Cerebellar cortex (tissue), 1 donor: ENCODE results near the gene CCM2.
"Not testable (repeated sequence)": the region's sequence is repeated elsewhere in the genome, so short reads cannot be mapped to it uniquely, and the experiment has no call there.

Experiments used
- DNase-seq: peaks from one replicate; pipeline ENCODE4 v3.0.0-alpha.2; 2015; ENCODE audit warnings: low spot score

CCM2 gene

DNA sequence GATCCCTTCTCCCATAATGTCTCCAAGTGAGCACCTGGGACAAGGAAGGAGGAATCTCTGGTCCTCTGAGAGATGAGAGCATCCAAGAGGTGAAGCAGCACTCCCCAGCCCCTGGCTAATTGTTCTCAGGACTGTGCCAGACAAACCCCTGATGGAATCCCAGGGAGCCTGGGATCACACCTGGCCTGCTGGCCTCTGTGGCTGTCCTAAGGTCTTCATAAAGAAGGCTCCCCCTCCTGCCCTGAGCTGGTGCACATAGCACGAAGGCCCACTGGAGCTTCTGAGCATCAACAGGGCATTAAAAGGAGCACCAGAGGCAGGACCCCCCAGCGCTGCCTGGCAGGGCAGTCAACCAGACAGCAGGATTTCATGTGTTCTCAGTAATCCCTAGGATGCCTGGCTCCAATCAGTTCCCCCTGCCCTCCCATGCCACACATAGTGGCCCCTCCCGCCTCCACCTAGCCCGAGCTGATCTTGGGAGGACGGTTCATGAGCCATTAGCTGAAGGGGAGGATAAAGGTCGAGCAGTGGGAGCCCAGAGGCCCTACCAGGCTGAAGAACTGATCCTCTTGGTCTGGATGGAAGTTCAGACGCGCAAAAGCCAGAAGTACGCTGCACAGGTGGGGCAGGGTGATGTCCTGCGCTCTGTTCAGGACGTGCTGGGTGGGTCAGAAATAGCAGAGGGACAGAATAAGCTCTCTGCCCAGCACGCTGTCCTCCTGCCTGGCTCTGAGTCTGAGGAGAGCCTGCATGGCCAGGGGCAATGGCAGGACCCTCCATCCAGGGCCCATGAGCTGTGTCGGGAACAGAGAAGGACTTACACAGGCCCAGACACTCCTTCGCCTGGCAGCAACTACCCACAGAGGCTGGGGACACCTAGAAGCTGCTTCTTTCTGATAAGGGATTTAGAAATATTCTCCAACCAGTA lies 103.0 kb downstream of the CCM2 start:
- DNase-seq, result no peak

DNA sequence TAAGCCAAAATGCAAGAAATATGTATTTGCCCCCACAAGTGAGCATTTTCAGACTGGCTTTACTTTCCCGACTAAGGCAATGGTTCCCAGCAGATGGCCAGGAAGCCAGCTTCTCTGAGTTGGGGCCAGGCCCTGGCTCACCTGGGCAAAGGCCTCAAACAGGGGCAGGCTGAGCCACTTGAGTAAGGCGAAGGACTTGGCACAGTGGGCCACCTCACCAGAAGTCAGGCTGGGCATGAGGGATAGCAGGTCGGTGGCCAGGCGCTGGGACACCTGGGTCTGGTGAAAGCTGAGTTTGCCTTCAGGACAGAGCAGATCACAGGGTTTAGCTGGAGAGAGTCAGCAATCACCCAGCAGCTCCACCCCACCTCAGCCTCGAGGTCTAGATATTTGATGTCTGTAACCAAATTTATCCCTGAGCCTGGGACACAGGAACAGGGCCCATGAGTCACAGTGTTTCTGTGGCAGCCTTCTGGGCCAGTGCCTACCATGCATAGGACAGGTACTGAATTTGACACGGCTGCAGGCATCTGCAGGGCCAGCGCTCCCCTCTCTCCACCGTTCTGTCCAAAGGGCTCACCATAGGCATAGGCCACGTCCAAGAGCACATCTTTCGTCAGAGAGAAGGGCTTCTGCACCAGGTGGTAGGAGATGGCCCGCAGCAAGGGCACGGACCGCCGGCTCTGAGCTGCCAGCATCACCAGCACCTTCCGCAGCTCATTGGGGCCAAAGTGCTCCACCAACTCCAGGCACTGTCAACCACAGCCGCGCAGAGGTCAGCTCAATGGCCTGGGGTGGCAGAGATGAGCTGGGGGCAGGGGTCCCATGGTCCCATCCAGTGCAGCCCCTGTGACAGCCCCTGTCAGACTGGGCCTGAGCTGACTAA lies 104.2 kb downstream of the CCM2 start:
- DNase-seq, result no peak

DNA sequence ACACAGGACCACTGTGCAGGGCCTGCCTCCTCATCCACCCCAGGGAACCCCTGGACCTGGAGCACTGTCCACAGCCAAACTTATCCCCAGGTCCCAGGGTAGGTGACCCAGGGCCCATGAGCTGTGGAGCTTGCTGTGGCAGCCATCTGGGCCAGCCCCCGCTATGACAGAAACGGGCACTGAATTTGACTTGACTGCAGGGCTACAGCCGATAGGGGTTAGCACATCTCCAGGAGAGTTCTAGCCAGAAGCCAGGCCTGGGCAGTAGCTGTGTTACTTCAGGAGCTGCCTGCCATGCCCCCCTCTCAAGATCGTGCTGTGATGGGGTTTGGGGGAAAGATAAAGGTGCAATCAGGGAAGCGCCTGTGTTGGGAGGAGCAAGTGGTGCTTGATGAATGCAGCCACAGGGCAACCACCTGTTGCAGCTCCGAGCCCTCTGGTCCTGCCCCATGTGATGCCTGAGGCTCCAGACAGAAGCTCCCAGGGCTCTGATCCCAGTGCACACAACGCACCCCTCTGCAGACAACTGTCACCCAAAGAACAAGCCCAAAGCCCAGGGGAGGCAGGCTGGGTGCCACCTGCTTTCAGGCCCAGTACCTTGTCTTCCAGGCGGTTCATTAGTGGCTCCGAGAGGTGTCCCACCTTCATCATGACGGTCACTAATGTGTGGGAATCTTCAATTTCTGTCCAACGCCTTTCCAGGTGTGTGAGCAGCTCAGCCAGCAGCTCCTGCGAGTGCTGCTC lies 105.0 kb downstream of the CCM2 start:
- no peak for DNase-seq

DNA sequence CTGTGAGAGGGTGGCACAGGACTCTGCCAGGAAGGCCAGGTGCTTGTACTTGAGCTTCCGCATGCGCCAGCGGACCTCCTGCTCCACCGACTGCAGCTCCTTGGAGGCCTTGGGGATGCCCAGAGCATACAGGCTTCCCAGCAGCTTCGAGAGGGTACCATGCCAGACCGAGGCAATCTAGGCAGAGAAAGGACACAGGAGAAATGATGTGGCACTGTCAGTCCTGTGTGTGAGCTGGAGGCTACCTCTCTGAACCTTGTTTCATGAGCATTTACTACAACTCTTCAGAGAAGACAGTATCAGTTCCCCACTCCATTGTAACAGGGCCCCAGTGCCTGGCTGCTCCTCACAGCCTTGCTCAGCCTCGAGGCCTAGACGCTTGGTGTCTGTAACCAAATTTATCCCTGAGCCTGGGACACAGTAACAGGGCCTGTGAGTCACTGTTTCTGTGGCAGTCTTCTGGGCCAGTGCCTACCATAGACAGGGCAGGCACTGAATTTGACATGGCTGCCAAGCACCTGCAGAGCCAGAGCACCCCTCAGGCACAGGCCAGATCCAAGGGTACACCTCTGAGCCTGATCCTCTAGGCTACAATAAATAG lies 105.7 kb downstream of the CCM2 start:
- no peak for DNase-seq

DNA sequence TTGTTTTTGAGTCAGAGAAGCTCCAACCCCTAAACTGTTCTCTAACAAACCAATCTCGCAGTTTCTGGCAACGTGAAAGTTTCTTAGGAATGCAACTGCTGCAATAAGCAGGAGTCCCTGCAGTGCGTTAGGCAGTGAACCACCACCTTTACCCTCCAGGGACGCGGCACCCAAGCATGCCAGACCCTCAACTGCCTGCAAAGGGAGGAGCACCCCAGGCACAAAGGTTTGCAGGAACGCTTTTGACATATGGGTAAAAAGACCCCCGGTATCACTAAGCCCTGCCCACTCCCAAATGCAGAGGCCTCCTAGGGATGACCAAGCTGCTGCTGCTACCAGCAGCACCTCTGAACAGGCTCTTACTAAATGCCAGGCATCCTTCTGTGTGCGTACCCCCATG lies 106.8 kb downstream of the CCM2 start:
- DNase-seq, result no peak

DNA sequence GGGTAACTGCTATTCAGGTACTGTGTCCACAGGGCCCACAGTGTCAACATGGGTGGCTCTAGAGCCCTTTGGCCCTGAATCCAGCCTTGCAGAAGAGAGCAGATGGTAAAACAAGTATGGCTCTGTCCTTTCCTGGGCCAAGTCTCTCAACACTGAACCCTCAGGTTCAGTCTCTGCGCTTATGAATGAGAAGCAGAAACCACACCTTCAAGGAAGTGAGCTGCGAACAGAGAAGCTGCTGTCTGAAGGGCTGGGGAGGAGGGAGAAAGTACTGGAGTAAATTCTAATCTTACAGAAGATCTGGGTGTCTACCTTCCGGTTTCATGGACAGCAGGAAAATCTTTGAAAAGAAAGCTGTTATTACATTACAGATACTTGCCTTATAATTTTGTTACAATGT lies 107.4 kb downstream of the CCM2 start:
- no peak for DNase-seq

DNA sequence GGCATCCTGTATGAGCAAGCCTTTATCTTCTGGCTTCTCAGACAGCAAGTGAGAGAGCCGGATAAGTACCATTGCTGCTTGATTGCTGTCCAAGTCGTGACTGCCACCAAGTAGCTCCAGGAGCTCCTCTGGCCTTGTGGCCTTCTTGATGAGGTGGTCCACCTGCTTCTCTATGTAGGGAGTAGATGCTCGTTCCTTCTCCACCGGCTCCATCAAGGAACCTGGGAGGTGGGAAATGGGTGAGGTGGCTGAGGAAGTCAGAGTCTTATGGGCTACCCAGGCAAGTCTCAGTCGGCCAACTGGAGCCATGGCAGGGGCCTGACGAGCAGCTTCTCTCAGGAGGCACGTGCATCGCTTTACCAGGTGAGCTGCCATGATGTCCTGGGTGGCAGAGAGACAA lies 108.9 kb downstream of the CCM2 start:
- no peak for DNase-seq

DNA sequence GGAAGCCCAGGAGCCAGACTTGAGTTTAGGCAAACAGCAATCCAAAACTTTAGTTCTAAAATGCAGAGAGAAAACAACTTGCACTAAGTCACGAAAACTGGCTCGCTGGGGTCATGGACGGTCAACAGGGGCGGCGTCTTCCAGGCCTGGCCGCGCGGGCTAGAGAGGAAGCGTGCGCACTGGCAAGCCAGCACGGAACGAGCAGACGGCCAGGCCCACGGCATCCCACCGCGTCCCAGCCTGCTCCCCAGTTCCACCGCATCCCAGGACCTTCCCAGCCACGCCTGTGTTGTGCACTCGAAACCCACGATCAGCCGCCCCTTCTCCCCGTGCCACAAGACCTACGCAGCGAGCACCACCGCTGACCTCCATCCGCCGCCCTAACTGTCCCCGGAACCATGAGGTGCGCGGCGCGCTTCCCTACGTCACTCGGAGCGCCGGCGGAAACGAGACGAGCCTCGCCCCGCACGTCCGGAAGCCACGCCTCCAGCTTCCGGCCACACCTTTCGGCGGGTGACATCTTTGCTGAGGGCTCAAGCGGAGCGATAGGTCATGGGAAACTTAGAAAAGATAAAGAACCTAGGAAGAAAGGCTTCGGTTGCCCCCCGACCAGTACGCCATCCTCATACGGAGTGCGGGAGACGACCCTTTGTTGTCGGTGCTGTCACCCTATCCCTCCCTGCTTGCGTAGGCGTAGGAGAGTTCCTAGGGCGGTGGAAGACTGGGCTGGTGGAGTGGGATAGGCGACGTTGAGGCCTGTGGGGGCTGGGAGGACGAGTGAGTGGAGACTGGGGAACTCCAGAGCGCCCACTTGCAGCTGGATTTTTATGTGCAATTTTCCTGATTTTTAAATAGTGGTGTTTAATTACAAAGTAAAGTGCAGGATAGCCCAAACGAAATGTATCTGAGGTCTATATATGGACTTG lies 111.6 kb downstream of the CCM2 start, which contains the start of gene TBRG4:
Gene TBRG4, minus strand, starts transcription at position 400 of the 926 bp plus-strand sequence. CDS start 2,460 bp downstream, outside the sequence.
- DNase-seq, result peak; percentile 93

DNA sequence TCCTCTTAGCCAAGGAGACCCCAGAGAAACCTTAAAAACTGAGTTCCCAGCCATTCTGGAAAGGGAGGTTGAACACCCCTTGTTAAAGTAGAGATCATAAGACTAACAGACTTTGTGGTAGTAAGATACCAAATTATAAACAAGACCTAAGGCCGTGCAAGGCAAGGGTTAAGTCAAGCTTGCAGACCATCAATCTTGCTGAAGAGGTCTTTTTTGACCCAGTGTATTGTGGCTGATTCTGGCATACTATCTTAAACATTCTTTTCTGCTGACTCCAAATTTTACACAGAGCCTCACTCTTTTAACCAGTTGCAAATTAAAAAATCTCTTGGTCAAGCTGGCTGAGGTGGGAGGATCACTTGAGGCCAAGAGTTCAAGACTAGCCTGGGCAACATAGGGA lies 112.6 kb downstream of the CCM2 start:
- no peak for DNase-seq

DNA sequence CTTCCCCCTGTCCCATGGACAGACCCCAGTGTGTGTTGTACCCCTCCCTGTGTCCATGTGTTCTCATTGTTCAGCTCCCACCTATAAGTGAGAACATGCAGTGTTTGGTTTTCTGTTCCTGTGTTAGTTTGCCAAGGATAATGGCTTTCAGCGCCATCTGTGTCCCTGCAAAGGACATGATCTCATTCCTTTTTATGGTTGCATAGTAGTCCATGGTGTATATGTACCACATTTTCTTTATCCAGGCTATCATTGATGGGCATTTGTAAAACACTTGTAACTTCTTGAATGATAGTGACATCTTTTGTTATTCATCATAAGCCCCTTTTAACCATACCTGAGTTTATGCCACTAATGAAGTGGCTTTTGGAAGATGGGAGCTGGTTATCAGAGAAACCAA lies 114.3 kb downstream of the CCM2 start:
- not testable (repeated sequence) for DNase-seq

DNA sequence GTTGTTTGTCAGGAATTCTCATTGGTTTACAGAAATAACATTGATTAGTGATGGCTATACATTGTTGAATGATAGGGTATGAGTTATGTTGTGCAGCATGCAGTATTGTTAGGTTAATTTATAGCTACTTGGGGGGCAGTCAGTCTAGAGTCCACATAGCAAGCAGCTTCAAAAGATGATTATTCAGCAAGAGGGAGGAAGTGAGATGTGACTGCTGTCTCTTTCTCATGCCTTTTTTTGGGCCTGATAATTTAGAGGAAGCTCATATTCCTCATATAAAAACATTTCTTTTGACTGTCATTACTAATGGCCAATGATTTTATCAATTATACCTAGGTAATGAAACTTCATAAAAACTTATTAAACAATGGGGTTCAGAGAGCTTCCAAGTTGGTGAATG lies 114.9 kb downstream of the CCM2 start:
- DNase-seq, result no peak

DNA sequence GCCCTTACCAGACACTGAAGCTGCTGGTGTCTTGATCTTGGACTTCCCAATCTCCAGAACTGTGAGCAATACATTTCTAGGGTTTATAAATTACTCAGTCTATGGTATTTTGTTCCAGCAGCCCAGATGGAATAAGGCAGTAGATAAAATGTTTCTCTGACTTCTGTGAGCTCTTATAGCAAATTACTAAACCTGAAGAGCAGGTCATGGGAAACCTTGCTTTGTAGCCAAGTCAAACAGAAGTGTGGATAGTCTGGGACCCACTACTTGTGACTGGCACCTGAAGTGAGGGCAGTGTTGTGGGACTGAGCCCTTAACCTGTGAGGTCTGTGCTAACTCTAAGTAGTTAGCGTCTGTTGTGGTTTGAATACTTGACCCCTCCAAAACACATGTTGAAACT lies 116.0 kb downstream of the CCM2 start:
- no peak for DNase-seq

DNA sequence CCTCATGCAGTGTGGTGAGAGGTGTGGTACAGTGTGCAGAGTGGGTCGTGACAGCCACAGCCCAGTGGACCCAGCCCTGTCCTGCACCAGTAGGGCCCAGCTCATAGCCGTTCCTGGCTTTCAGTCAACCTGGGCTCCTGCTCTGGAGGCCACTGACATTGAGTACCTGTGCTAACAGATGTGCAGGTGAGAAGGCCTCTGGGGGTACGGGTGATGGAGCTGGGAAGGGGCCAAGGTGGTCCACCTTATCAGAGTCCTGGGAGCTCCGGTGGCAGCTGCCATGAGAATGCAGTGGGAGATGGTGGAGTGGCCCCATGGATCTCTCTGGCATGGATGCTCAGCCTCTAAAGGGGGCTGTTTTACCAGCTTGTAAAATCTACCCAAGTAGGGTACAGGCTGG lies 117.6 kb downstream of the CCM2 start:
- no peak for DNase-seq

DNA sequence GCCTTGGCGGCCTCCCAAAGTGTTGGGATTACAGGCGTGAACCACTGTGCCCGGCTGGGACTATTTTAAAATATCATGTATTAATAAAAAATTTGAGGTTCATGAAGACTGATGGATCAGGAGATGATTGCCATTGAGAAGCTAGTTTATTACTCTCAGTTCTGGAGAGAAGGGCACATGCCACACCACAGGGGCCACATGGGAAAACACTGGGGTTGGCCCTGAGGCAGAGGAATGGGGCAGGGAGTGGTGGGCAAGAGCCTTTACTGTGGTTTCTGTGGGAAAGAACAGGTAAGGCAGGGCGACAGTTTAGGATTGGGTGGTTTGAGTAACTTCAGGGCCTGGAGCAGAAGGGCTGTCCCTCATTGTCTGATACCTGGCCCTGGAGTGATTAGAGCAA lies 118.3 kb downstream of the CCM2 start:
- DNase-seq, result no peak

DNA sequence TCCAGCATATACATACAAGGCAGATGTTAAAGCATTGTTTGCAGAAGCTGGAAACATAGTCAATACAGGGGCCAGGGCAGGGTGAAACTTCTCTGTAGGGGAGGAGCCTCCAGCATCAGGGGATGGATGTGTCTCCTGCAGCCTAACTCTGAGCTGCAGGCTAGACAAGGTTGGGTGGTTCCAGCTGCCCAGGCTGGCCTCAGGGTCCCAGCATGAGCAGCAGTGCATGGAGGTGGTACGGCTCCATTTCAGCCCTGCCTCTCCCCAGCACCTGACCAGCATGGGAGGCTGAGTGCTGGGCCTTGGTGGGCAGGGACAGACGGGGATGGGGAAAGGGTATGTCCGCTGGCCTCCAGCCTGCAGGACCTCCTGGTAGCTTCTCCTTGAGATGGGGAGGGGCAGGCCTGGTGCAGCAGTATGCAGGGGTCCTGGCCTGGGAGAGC lies 118.9 kb downstream of the CCM2 start:
- no peak for DNase-seq

DNA sequence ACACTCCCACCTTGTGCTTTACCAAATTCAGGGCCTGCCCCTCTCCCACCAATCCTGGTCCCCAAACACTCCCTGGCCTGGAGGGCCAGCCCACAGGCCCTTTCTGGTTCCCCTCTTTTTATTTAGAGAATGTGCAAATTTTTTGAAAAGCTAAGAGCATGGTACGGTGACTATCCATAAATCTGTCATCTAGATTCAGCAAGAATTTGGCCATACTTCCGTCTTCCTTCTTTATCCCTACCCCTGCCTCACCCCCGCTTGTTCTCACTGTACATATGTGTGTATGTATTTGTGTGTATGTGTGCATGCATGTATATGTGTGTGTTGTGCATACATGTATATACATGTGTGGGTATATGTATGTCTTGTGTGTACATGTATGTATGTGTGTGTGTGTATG lies 119.5 kb downstream of the CCM2 start:
- no peak for DNase-seq

DNA sequence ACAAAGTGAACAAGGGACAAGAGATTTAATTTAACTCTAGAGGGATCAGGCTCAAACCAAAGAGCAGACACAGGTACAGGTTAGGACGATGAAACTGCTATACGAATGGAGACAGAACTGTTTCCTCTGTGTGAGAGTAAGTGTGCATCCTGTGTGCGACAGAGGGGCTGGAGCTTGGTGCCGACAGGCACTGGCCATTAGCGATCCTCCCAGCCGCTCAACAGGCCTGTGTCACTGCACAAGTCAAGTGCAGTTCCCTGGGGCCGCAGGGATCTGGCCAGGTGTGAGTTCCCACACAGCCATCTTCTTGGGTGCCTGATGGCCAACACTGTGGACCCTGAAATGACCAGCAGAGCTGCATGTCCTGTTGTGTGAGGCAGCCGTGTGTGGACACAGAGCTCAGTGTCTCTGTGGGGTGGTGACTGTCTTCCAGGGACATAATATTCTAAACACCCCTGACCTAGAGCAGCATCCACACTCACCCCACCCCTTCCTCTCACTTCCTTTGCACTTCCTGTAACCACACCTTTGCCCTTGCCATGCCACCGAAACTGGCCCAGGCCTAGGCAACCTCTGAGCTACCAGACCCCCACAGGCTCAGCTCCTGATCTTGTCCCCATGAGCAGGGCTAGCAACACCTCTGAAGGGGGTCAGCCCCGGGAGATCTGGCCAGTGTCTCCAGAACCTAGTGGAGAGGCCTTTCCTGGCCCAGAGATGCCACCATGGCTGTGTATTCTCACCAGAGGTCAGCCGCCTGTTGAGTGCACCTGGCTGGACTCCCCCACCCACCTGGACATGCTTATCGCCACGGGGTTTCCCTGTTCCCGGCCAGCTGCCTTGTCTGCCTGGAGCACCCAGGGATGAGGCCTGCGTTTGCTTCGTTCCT lies 123.2 kb downstream of the CCM2 start:
- DNase-seq, result no peak

DNA sequence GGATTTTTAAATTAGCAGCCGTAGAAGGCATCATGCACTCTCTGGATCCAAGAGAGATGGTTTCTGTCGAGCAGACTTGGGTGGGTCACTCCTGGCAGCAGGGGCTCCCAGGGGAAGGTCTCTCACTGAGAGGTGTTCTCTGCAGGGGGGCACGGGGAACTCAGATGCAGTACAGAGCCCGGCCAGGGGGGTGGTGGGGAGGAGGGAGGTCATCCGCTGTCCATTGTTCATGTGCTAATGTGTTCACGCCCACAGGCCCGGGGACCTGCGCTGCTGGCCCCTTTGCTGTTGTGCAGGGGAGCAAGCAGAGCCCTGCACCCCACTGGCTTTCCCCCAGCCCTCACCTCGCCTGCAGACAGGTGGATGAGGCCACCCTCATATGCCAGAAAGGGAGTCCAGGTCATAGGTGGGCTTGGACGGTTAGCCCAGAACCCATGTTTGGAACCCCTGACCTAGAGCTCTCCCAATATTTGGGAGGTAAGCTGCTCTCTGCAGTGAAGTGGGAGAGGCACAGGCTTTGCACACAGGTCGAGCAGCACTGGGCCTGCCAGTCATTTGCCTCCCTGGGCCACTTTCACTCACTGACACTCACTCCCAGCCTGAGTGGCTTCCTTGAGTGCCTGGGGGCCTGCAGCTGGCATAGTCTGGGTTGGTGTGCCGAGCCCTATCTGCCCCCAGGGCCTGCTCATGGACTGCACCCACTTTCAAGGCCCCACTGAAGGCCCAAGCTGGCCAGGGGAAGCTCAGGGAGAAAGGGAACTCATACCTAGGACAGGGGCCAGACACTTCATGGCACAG lies 124.1 kb downstream of the CCM2 start:
- no peak for DNase-seq
